SK-N-MC (cell line): ENCODE results near the gene RMDN2.

Source experiments
- EZH2 ChIP-seq: fragments of 200-600 bp; sonication (generic); IDR thresholded peaks from one replicate; pipeline ENCODE4 v1.6.1; 2017; ENCODE audit warnings: antibody characterized with exemption
- POLR2AphosphoS5 ChIP-seq: IDR thresholded peaks from 2 replicates; pipeline ENCODE4 v1.6.1; 2012; ENCODE audit warnings: mild to moderate bottlenecking, low read depth, low read length, borderline replicate concordance

DNA sequence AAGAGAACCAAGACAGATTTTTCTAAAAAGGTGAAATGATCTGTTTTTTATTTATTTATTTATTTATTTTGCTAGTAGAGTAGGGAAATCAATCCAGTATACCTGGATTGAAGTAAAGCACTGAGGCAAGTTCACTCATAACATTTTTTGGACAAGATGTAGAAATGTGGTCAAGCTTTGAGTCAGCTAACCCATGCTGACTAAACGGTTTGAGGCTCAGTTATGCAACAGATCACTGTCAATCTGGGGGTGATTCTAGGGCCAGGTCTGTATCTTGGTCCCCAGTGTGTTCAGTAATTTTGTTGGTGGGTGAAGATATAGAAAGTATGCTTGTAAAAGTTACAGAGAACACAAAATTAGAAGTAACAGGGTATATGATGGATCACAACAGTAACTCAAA is 60.2 kb downstream of the RMDN2 start:
- TF ChIP-seq EZH2 (no peak), POLR2AphosphoS5 (no peak)
